HepG2 (cell line): ENCODE data around the gene PRH2. TPM values are rescaled to one million over a fixed set of nuclear protein-coding genes. Genes with fewer than 3 reads are reported as not detected.

Source experiments
- ARNT2 ChIP-seq: sonication (generic); formaldehyde crosslinking; IDR thresholded peaks from 2 replicates; pipeline ENCODE4 v1.8.0; 2022; ENCODE audit warnings: mild to moderate bottlenecking, low read depth, missing genetic modification reagents, moderate library complexity
- CBX1 ChIP-seq: IDR thresholded peaks from one replicate; pipeline ENCODE4 v1.6.1; 2016; ENCODE audit warnings: antibody characterized with exemption, low read depth
- CEBPB ChIP-seq: IDR thresholded peaks from 2 replicates; pipeline ENCODE4 v1.6.1; 2011; ENCODE audit warnings: low read depth, low read length, improper control_type of control experiment, borderline replicate concordance
- HDAC6 ChIP-seq: fragments of 200-600 bp; sonication (generic); IDR thresholded peaks from 2 replicates; pipeline ENCODE4 v1.7.0; 2017; ENCODE audit warnings: mild to moderate bottlenecking, antibody characterized with exemption, low read length, low read depth
- HOXD1 ChIP-seq: sonication (generic); formaldehyde crosslinking; IDR thresholded peaks from 2 replicates; pipeline ENCODE4 v1.5.0; 2020; ENCODE audit warnings: missing genetic modification reagents
- MTA1 ChIP-seq: sonication (generic); formaldehyde crosslinking; IDR thresholded peaks from 2 replicates; pipeline ENCODE4 v1.4.0; 2020; ENCODE audit warnings: missing genetic modification reagents, mild to moderate bottlenecking, borderline replicate concordance
- MXI1 ChIP-seq: IDR thresholded peaks from 3 replicates; pipeline ENCODE4 v1.6.1; 2012; ENCODE audit warnings: low read depth, low read length, inconsistent platforms, borderline replicate concordance
- REL ChIP-seq: sonication (generic); formaldehyde crosslinking; conservative IDR thresholded peaks from 2 replicates; pipeline ENCODE4 v1.8.0; 2022; ENCODE audit warnings: mild to moderate bottlenecking, missing genetic modification reagents, moderate library complexity
- SMARCE1 ChIP-seq: fragments of 450-650 bp; IDR thresholded peaks from 2 replicates; pipeline ENCODE4 v1.6.1; 2017; ENCODE audit warnings: borderline replicate concordance
- TP53 ChIP-seq: sonication (generic); formaldehyde crosslinking; conservative IDR thresholded peaks from 2 replicates; pipeline ENCODE4 v1.4.0; 2020; ENCODE audit warnings: missing genetic modification reagents
- ZNF431 ChIP-seq: sonication (generic); formaldehyde crosslinking; IDR thresholded peaks from 2 replicates; pipeline ENCODE4 v1.9.0; 2022; ENCODE audit warnings: missing genetic modification reagents, low read depth, mild to moderate bottlenecking, borderline replicate concordance
- ZNF501 ChIP-seq: sonication (generic); formaldehyde crosslinking; IDR thresholded peaks from 2 replicates; pipeline ENCODE4 v1.5.1; 2020; ENCODE audit warnings: mild to moderate bottlenecking, moderate library complexity, missing genetic modification reagents
- ZNF567 ChIP-seq: sonication (generic); formaldehyde crosslinking; IDR thresholded peaks from 2 replicates; pipeline ENCODE4 v1.8.1; 2023; ENCODE audit warnings: mild to moderate bottlenecking, missing genetic modification reagents, borderline replicate concordance
- ZNF607 ChIP-seq: sonication (generic); formaldehyde crosslinking; IDR thresholded peaks from 2 replicates; pipeline ENCODE4 v1.5.1; 2020; ENCODE audit warnings: missing genetic modification reagents, mild to moderate bottlenecking, borderline replicate concordance
- polyA plus RNA-seq, 8 experiments: library from polyadenylated mRNA; depleted of rRNA in 3 of 8; stranded (reverse) in 7 of 8; unstranded in 1 of 8; fragments of >200 nt; fragmentation: Illumina TruSeq in 4 of 8; extraction: Trizol in 4 of 8; gene quantifications; 2 replicates each; pipeline versions ENCODE4 v1.2.1 to v1.2.3, GENCODE V29; 2011 to 2016; ENCODE audit warnings: low read depth in 4 of 8, missing spikeins in 1 of 8, mixed read lengths in 1 of 8; ENCODE audit not compliant: insufficient read depth in 1 of 8
- total RNA-seq, 5 experiments: library from RNA; depleted of rRNA; stranded (reverse); fragments of >200 nt; fragmentation: Illumina TruSeq; extraction: Trizol; gene quantifications; 2 replicates each; pipeline ENCODE4 v1.2.3, GENCODE V29; 2016; ENCODE audit warnings: low read depth in 1 of 5
- TF ChIP-seq, protein P1 (sequence below): sonication (generic); formaldehyde crosslinking; IDR thresholded peaks from 2 replicates; pipeline ENCODE4 v1.4.0; 2020; ENCODE audit warnings: missing genetic modification reagents, borderline replicate concordance
- TF ChIP-seq, protein P2 (sequence below): sonication (generic); formaldehyde crosslinking; IDR thresholded peaks from 2 replicates; pipeline ENCODE4 v1.4.0; 2020; ENCODE audit warnings: low read depth, mild to moderate bottlenecking, missing genetic modification reagents
- TF ChIP-seq, protein P3 (sequence below): sonication (generic); formaldehyde crosslinking; IDR thresholded peaks from 2 replicates; pipeline ENCODE4 v1.5.1; 2020; ENCODE audit warnings: missing genetic modification reagents, mild to moderate bottlenecking, borderline replicate concordance

PRH2 gene
- total and polyA plus RNA-seq, 2 of the 13 experiments (the other 11 are each of a cell fraction or from before 2014, with no cell fraction given) = 0.24 to 0.48 TPM

DNA sequence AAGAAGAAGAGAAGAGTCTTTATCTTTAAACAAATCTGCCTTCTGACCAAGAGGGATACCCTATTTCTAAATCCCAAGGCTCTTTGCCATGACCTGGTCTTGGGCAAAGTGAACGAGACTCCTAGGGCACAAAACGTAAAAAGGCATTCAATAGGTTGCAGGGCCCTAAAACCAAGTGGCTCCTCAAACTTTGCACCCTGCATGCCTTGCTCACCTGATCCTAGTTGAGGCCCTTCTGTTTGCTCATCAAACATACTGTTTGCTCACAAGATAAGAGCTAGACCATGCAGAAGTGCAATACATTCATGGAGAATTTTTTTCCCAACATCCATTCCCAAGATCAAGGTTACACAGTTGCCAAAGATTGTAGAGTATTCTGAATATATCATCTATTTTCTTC lies 37.1 kb upstream of the PRH2 start (continued):
- TF ChIP-seq ZNF501 (CRISPR knock-in tag) = no peak
- TF ChIP-seq CEBPB = peak; percentile 77
- TF ChIP-seq, protein P1, sequence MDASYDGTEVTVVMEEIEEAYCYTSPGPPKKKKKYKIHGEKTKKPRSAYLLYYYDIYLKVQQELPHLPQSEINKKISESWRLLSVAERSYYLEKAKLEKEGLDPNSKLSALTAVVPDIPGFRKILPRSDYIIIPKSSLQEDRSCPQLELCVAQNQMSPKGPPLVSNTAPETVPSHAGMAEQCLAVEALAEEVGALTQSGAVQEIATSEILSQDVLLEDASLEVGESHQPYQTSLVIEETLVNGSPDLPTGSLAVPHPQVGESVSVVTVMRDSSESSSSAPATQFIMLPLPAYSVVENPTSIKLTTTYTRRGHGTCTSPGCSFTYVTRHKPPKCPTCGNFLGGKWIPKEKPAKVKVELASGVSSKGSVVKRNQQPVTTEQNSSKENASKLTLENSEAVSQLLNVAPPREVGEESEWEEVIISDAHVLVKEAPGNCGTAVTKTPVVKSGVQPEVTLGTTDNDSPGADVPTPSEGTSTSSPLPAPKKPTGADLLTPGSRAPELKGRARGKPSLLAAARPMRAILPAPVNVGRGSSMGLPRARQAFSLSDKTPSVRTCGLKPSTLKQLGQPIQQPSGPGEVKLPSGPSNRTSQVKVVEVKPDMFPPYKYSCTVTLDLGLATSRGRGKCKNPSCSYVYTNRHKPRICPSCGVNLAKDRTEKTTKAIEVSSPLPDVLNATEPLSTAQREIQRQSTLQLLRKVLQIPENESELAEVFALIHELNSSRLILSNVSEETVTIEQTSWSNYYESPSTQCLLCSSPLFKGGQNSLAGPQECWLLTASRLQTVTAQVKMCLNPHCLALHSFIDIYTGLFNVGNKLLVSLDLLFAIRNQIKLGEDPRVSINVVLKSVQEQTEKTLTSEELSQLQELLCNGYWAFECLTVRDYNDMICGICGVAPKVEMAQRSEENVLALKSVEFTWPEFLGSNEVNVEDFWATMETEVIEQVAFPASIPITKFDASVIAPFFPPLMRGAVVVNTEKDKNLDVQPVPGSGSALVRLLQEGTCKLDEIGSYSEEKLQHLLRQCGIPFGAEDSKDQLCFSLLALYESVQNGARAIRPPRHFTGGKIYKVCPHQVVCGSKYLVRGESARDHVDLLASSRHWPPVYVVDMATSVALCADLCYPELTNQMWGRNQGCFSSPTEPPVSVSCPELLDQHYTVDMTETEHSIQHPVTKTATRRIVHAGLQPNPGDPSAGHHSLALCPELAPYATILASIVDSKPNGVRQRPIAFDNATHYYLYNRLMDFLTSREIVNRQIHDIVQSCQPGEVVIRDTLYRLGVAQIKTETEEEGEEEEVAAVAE (CRISPR knock-in tag) = peak; percentile 88; the same call in 1 of the 2 replicates
- TF ChIP-seq SMARCE1 = no peak
- TF ChIP-seq ARNT2 (CRISPR knock-in tag) = peak; percentile 19; the same call in 1 of the 2 replicates
- TF ChIP-seq TP53 (CRISPR knock-in tag) = no peak
- TF ChIP-seq REL = no peak
- TF ChIP-seq, protein P2, sequence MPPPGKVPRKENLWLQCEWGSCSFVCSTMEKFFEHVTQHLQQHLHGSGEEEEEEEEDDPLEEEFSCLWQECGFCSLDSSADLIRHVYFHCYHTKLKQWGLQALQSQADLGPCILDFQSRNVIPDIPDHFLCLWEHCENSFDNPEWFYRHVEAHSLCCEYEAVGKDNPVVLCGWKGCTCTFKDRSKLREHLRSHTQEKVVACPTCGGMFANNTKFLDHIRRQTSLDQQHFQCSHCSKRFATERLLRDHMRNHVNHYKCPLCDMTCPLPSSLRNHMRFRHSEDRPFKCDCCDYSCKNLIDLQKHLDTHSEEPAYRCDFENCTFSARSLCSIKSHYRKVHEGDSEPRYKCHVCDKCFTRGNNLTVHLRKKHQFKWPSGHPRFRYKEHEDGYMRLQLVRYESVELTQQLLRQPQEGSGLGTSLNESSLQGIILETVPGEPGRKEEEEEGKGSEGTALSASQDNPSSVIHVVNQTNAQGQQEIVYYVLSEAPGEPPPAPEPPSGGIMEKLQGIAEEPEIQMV (CRISPR knock-in tag) = peak; percentile 74; the same call in 1 of the 2 replicates
- 0 out of 2 replicates have a peak, but pooled peaks have one; percentile 42 for TF ChIP-seq ZNF431 (CRISPR knock-in tag)
- TF ChIP-seq HDAC6 = no peak
- peak; percentile 77; the same call in 1 of the 2 replicates for TF ChIP-seq HOXD1
- peak; percentile 59; the same call in 1 of the 2 replicates for TF ChIP-seq ZNF607 (CRISPR knock-in tag)
- TF ChIP-seq ZNF567 (CRISPR knock-in tag) = no peak
- TF ChIP-seq MXI1 = no peak
- TF ChIP-seq, protein P3, sequence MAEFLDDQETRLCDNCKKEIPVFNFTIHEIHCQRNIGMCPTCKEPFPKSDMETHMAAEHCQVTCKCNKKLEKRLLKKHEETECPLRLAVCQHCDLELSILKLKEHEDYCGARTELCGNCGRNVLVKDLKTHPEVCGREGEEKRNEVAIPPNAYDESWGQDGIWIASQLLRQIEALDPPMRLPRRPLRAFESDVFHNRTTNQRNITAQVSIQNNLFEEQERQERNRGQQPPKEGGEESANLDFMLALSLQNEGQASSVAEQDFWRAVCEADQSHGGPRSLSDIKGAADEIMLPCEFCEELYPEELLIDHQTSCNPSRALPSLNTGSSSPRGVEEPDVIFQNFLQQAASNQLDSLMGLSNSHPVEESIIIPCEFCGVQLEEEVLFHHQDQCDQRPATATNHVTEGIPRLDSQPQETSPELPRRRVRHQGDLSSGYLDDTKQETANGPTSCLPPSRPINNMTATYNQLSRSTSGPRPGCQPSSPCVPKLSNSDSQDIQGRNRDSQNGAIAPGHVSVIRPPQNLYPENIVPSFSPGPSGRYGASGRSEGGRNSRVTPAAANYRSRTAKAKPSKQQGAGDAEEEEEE (CRISPR knock-in tag) = no peak
- TF ChIP-seq CBX1 = no peak
- TF ChIP-seq MTA1 (CRISPR knock-in tag) = peak; percentile 33; the same call in 1 of the 2 replicates
